NCI-H1436 treated with DMSO at 0.1 percent for 48 hours (cell line): ENCODE measurements around the gene CT45A7.
"Not testable (repeated sequence)": the region's sequence is repeated elsewhere in the genome, so short reads cannot be mapped to it uniquely, and the experiment has no call there.

ENCODE experiments used
- DNase-seq: peaks from one replicate; lab custom pipeline; 2025; lab: John Stamatoyannopoulos, UW

Gene CT45A7, protein sequence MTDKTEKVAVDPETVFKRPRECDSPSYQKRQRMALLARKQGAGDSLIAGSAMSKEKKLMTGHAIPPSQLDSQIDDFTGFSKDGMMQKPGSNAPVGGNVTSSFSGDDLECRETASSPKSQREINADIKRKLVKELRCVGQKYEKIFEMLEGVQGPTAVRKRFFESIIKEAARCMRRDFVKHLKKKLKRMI

DNA sequence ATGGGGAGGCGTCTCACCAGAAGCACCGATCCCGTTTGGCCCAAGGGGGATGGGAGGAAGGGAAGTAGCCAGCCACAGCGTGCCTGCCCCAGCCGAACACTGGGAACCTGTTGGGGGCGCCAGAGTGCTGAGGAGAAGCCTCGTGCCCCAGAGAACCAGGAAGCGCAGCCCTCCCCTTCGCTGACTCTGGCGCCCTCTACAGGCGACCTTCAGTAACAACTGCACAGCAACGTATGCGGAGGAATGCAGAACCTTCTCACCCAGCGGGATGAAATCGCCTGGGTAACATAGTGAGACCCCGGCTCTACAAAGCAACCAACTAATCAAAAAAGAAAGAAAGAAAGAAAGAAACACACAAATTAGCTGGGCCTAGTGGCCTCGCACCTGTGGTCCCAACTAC, at the start of gene CT45A7:
Gene CT45A7 (minus strand): TSS at position 101 of the 400 bp plus-strand sequence. CDS start 3,747 bp downstream, outside the sequence.
- DNase-seq, result not testable (repeated sequence)

DNA sequence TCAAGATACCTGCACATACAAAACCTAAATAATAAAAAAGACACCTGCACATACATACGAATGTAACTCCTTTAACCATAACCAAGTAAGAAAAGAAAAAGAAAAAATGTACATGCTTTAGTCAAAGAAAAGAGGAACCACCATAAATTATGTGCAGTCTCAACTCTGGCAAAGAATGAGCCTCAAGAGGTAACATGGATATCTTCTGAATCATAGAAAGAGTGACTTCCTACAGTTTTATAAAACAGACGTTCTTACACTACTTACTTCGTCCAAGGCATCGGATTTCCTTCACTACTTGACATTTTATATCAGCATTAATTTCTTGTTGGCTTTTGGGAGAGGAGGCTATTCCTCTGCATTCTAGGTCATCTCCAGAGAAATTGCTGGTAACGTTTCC, 45.7 kb upstream of the CT45A7 start:
- DNase-seq, result not testable (repeated sequence)

DNA sequence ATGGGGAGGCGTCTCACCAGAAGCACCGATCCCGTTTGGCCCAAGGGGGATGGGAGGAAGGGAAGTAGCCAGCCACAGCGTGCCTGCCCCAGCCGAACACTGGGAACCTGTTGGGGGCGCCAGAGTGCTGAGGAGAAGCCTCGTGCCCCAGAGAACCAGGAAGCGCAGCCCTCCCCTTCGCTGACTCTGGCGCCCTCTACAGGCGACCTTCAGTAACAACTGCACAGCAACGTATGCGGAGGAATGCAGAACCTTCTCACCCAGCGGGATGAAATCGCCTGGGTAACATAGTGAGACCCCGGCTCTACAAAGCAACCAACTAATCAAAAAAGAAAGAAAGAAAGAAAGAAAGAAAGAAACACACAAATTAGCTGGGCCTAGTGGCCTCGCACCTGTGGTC, 34.6 kb upstream of the CT45A7 start, which contains the start of gene CT45A9:
Gene CT45A9 (minus strand): TSS at position 101 of the 400 bp plus-strand sequence. CDS start 3,751 bp downstream, outside the sequence.
- not testable (repeated sequence) for DNase-seq

DNA sequence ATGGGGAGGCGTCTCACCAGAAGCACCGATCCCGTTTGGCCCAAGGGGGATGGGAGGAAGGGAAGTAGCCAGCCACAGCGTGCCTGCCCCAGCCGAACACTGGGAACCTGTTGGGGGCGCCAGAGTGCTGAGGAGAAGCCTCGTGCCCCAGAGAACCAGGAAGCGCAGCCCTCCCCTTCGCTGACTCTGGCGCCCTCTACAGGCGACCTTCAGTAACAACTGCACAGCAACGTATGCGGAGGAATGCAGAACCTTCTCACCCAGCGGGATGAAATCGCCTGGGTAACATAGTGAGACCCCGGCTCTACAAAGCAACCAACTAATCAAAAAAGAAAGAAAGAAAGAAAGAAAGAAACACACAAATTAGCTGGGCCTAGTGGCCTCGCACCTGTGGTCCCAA, 17.4 kb upstream of the CT45A7 start, which contains the start of gene CT45A8:
Gene CT45A8 (minus strand): TSS at position 101 of the 400 bp plus-strand sequence. CDS start 3,755 bp downstream, outside the sequence.
- DNase-seq, result not testable (repeated sequence)

DNA sequence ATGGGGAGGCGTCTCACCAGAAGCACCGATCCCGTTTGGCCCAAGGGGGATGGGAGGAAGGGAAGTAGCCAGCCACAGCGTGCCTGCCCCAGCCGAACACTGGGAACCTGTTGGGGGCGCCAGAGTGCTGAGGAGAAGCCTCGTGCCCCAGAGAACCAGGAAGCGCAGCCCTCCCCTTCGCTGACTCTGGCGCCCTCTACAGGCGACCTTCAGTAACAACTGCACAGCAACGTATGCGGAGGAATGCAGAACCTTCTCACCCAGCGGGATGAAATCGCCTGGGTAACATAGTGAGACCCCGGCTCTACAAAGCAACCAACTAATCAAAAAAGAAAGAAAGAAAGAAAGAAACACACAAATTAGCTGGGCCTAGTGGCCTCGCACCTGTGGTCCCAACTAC, 17.2 kb downstream of the CT45A7 start, which contains the start of gene CT45A2:
Gene CT45A2 (minus strand): TSS at position 101 of the 400 bp plus-strand sequence. CDS start 3,747 bp downstream, outside the sequence.
- not testable (repeated sequence) for DNase-seq

DNA sequence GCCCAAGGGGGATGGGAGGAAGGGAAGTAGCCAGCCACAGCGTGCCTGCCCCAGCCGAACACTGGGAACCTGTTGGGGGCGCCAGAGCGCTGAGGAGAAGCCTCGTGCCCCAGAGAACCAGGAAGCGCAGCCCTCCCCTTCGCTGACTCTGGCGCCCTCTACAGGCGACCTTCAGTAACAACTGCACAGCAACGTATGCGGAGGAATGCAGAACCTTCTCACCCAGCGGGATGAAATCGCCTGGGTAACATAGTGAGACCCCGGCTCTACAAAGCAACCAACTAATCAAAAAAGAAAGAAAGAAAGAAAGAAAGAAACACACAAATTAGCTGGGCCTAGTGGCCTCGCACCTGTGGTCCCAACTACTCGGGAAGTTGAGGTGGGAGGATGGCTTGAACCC, 34.4 kb downstream of the CT45A7 start, which contains the start of gene CT45A6:
Gene CT45A6 (minus strand): TSS at position 101 of the 400 bp plus-strand sequence. CDS start 3,794 bp downstream, outside the sequence.
- not testable (repeated sequence) for DNase-seq

DNA sequence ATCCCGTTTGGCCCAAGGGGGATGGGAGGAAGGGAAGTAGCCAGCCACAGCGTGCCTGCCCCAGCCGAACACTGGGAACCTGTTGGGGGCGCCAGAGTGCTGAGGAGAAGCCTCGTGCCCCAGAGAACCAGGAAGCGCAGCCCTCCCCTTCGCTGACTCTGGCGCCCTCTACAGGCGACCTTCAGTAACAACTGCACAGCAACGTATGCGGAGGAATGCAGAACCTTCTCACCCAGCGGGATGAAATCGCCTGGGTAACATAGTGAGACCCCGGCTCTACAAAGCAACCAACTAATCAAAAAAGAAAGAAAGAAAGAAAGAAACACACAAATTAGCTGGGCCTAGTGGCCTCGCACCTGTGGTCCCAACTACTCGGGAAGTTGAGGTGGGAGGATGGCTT, 51.7 kb downstream of the CT45A7 start, which contains the start of gene CT45A5:
Gene CT45A5 (minus strand): TSS at position 101 of the 400 bp plus-strand sequence. CDS start 3,774 bp downstream, outside the sequence.
- not testable (repeated sequence) for DNase-seq
